Loucy (cell line): ENCODE data around the gene CIAPIN1.
A peak's percentile ranks its signal among the peaks of the same experiment; 100 is the strongest.

ENCODE experiments used
- H2AFZ ChIP-seq: fragments of 200-600 bp; sonication (generic); 2 replicates; pipeline ENCODE4 v1.6.0; 2016; ENCODE audit warnings: antibody characterized with exemption, mild to moderate bottlenecking, low read length, moderate library complexity
- H3F3A ChIP-seq: fragments of 200-600 bp; 2 replicates; pipeline ENCODE4 v1.6.0; 2016; ENCODE audit warnings: antibody characterized with exemption, low read depth, mild to moderate bottlenecking
- H3K27me3 ChIP-seq: fragments of 200-600 bp; sonication (generic); 2 replicates; pipeline ENCODE4 v1.6.1; 2014; ENCODE audit warnings: low read length, mild to moderate bottlenecking; ENCODE audit not compliant: insufficient read depth, poor library complexity, severe bottlenecking
- H3K36me3 ChIP-seq: fragments of 200-600 bp; sonication (generic); 2 replicates; pipeline ENCODE4 v1.6.1; 2016; ENCODE audit warnings: low read length; ENCODE audit not compliant: insufficient read depth
- H3K4me1 ChIP-seq: fragments of 200-600 bp; sonication (generic); 2 replicates; pipeline ENCODE4 v1.5.1; 2014; ENCODE audit warnings: low read length, mild to moderate bottlenecking; ENCODE audit not compliant: insufficient read depth, poor library complexity, severe bottlenecking
- H3K4me2 ChIP-seq: fragments of 200-600 bp; sonication (generic); 2 replicates; pipeline ENCODE4 v1.6.0; 2014; ENCODE audit warnings: antibody characterized with exemption, low read length, low read depth, mild to moderate bottlenecking; ENCODE audit not compliant: poor library complexity, severe bottlenecking
- H3K4me3 ChIP-seq: fragments of 200-600 bp; sonication (generic); 2 replicates; pipeline ENCODE4 v1.5.1; 2014; ENCODE audit warnings: low read length, mild to moderate bottlenecking, mixed read lengths; ENCODE audit not compliant: poor library complexity, severe bottlenecking
- H3K79me2 ChIP-seq: fragments of 200-600 bp; sonication (generic); 2 replicates; pipeline ENCODE4 v1.6.1; 2014; ENCODE audit warnings: low read length; ENCODE audit not compliant: insufficient read depth
- H3K9ac ChIP-seq: fragments of 200-600 bp; sonication (generic); 2 replicates; pipeline ENCODE4 v1.6.0; 2014; ENCODE audit warnings: mild to moderate bottlenecking, low read depth, low read length, moderate library complexity; ENCODE audit not compliant: poor library complexity, severe bottlenecking
- H3K9me2 ChIP-seq: fragments of 200-600 bp; sonication (generic); replicated peaks from 2 replicates; pipeline ENCODE4 v1.6.1; 2016; ENCODE audit warnings: low read depth, low read length, mixed read lengths
- H3K9me3 ChIP-seq: fragments of 200-600 bp; sonication (generic); 2 replicates; pipeline ENCODE4 v1.6.1; 2014; ENCODE audit warnings: mild to moderate bottlenecking, antibody characterized with exemption, low read length, low read depth; ENCODE audit not compliant: insufficient read depth
- H4K20me1 ChIP-seq: fragments of 200-600 bp; sonication (generic); 2 replicates; pipeline ENCODE4 v1.6.0; 2014; ENCODE audit warnings: antibody characterized with exemption, low read length, mild to moderate bottlenecking; ENCODE audit not compliant: insufficient read depth, poor library complexity, severe bottlenecking
- CTCF ChIP-seq: fragments of 200-600 bp; sonication (generic); conservative IDR thresholded peaks from 2 replicates; pipeline ENCODE4 v1.5.1; 2014; ENCODE audit warnings: mild to moderate bottlenecking, antibody characterized with exemption, low read length
- EZH2phosphoT487 ChIP-seq: fragments of 200-600 bp; IDR thresholded peaks from 2 replicates; pipeline ENCODE4 v1.6.1; 2018; ENCODE audit warnings: antibody characterized with exemption, mild to moderate bottlenecking, moderate library complexity, borderline replicate concordance

The CIAPIN1 gene

GRCh38 chr16:57484515-57485005 is 37.4 kb upstream of the CIAPIN1 start:
- no peaks in the 10 kb centered on the region for H4K20me1 ChIP-seq
- peaks cover 8% of the 10 kb centered on the region; the same call in 1 of the 2 replicates for H3K79me2 ChIP-seq
- H3K27me3 ChIP-seq, result no peaks in the 10 kb centered on the region
- TF ChIP-seq CTCF (no peak), EZH2phosphoT487 (no peak)
- H3F3A ChIP-seq, result no peaks in the 10 kb centered on the region
- H3K4me3 ChIP-seq, result peak overlapping the region; percentile 90
- H2AFZ ChIP-seq, result no peak overlapping the region
- no peaks in the 10 kb centered on the region for H3K9me3 ChIP-seq
- no peaks in the 10 kb centered on the region for H3K36me3 ChIP-seq
- H3K9ac ChIP-seq, result peak overlapping the region; percentile 72
- H3K4me1 ChIP-seq, result peaks cover 26% of the 10 kb centered on the region
- H3K4me2 ChIP-seq, result peak overlapping the region; percentile 81
- H3K9me2 ChIP-seq, result no peaks in the 10 kb centered on the region

GRCh38 chr16:57483725-57484514 is 36.7 kb upstream of the CIAPIN1 start:
- Histone ChIP-seq H3K27me3 (no peaks in the 10 kb centered on the region), H4K20me1 (no peaks in the 10 kb centered on the region), H3K4me2 (peak overlapping the region; percentile 81), H2AFZ (no peak overlapping the region), H3K79me2 (peaks cover 8% of the 10 kb centered on the region; the same call in 1 of the 2 replicates), H3K4me3 (no peak overlapping the region), H3K36me3 (no peaks in the 10 kb centered on the region), H3K9me3 (no peaks in the 10 kb centered on the region), H3K9me2 (no peaks in the 10 kb centered on the region), H3K9ac (no peak overlapping the region), H3K4me1 (peaks cover 29% of the 10 kb centered on the region), H3F3A (no peaks in the 10 kb centered on the region)
- TF ChIP-seq CTCF, result no peak
- no peak for TF ChIP-seq EZH2phosphoT487

- Histone ChIP-seq H3K4me2 (no peak overlapping the region), H2AFZ (no peak overlapping the region), H3K36me3 (no peaks in the 10 kb centered on the region), H3K79me2 (peaks cover 8% of the 10 kb centered on the region; the same call in 1 of the 2 replicates), H3F3A (no peaks in the 10 kb centered on the region), H4K20me1 (no peaks in the 10 kb centered on the region), H3K4me3 (no peak overlapping the region), H3K4me1 (peaks cover 38% of the 10 kb centered on the region), H3K9ac (no peak overlapping the region), H3K27me3 (no peaks in the 10 kb centered on the region), H3K9me3 (no peaks in the 10 kb centered on the region), H3K9me2 (no peaks in the 10 kb centered on the region)
- TF ChIP-seq CTCF (no peak), EZH2phosphoT487 (no peak)
Observed at GRCh38 chr16:57482845-57483545, 35.8 kb upstream of the CIAPIN1 start.
